Activated CD4-positive, alpha-beta memory T cell treated with anti-CD3 and anti-CD28 coated beads, Interleukin-2, amount 10 ng/mL, durations not matched to agents 7 days and 5 days (primary cell): ENCODE measurements around the gene GART. TPM values are rescaled to one million over a fixed set of nuclear protein-coding genes. Genes with fewer than 3 reads are reported as not detected.
"Not testable (repeated sequence)": the region's sequence is repeated elsewhere in the genome, so short reads cannot be mapped to it uniquely, and the experiment has no call there.

Experiments used
- CTCF ChIA-PET: fragments of 350-600 bp; sonication (Branson Sonifier 250); formaldehyde crosslinking; loops from one replicate; lab custom pipeline; 2021; ENCODE audit warnings: antibody characterized with exemption, inconsistent platforms; lab: Charles Lee
- POLR2A ChIA-PET: fragments of 350-600 bp; sonication (Branson Sonifier 250); formaldehyde crosslinking; loops from one replicate; lab custom pipeline; 2021; ENCODE audit warnings: antibody characterized with exemption; lab: Charles Lee
- DNase-seq: peaks from one replicate; pipeline ENCODE4 v3.0.0-alpha.2; 2020
- H3K27ac Mint-ChIP-seq: one replicate; pipeline ENCODE4 v1.8.0; 2021; ENCODE audit warnings: mild to moderate bottlenecking, mixed read lengths
- H3K27me3 Mint-ChIP-seq: one replicate; pipeline ENCODE4 v1.8.0; 2021; ENCODE audit warnings: mixed read lengths
- H3K36me3 Mint-ChIP-seq: one replicate; pipeline ENCODE4 v1.8.0; 2021; ENCODE audit warnings: low read depth, mixed read lengths
- H3K4me1 Mint-ChIP-seq: one replicate; pipeline ENCODE4 v1.8.0; 2021; ENCODE audit warnings: mixed read lengths
- H3K4me3 Mint-ChIP-seq: one replicate; pipeline ENCODE4 v1.8.0; 2021; ENCODE audit warnings: mild to moderate bottlenecking, mixed read lengths
- H3K9me3 Mint-ChIP-seq: one replicate; pipeline ENCODE4 v1.8.0; 2021; ENCODE audit warnings: mixed read lengths
- total RNA-seq, 2 experiments: library from RNA; stranded (reverse); gene quantifications; one replicate each; pipeline ENCODE4 v1.2.3, GENCODE V29; 2021

GART gene
- total RNA-seq = 100 to 1,000 TPM; 108 to 111 TPM

DNA sequence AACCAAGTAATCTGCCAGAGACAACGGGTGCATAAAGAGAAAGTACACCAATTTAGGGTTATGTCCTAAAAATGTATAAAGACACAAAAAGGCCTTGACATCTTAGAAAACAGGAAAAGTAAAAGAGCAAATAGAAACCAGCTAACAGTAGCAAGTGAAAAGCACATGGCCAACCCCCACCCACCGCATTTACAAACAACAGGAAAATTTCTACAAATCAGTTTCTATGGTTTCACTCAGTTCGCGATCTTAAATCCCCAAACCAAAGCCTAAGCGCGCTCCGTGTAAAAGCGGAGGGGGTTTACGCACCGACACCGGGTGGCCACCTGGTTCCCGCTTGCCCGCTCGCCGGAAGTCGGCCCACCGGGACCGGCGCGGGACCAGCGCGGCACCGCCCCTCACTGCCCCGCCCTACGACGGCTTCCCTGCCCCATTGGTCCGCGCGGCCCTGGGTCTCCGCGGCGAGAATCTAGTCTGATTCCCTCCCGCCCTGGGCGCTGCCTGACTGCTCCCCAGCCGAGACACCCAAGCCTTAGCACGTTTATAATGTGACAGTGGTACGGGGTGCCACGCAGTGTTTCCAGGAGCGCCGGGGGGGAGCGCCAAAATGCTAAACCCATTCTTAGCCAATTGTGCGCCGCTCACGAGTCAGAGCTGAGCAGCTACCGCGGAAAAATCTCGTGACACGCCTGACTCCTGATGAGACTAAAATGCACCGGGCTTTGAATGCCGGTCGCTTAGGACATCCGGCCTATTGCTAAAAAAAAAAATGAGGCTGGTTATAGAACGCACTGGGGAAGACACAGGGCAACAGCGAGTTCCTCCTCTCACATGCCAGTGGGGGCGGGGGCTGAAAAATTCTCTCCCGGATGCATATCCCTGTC, at the start of gene GART:
GART (minus strand) TSS at position 362 of the 884 bp plus-strand sequence. CDS start 2,802 bp downstream, outside the sequence.
- Mint-ChIP-seq H3K4me1 (peaks cover 34% of the 10 kb centered on the region), H3K36me3 (peaks cover 61% of the 10 kb centered on the region), H3K9me3 (no peaks in the 10 kb centered on the region), H3K27me3 (no peaks in the 10 kb centered on the region), H3K4me3 (peak within 1 kb of the TSS; percentile 90), H3K27ac (peak within 1 kb of the TSS; percentile 98)
- CTCF ChIA-PET = interaction anchor here (1.4 to 2.6 kb wide), 2 partner anchors 47 to 64 kb away, joined by 3 to 12 read pairs; partner anchors contain the start of gene DONSON
- peak; percentile 86 for DNase-seq
- POLR2A ChIA-PET = interaction anchor here (1.0 to 6.3 kb wide), 16 partner anchors 8 to 815 kb away, joined by 3 to 70 read pairs (median 6); partner anchors contain the start of genes DNAJC28, DONSON, IFNAR1 and PAXBP1

DNA sequence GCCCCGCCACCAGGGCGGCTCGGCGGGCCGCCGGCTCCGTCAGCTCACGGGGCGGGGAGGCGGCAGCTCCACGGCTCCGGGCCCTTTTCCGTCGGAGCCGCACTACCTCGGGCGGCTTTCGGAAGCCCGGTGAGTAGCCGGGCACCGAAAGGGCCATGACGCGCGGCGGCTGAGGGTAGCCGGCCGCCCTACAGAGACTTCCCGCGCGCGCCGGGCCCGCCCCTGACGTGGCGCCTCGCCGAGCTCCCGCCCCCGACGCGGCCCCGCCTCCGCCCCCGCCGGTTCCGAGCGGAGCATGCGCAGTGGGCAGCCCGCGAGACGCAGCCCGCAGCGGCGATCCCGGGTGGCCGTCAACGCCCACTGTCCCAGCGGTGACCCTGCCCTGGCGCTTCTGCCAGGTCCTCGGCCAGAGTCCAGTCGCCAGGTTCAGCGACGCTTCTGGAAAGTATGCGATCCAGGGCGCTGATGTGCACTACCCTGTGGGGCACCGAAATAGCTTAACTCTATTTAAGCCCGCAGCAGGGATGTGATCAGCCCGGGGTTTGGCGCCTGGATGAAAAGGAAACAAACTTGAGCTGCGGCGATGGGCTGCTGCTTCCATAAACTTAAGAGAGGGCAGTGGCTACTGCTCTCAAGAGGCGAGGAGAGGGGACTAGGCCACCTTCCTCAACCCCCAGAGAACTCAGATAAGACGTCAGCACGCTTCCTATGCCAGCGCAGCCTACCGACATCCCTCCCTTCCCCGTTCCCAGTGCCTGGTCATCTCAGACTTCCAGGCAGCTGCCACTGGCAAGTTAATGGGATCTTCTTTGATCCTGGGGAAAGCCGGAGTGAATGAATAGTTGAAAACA, 46.8 kb upstream of the GART start, which contains the start of gene DONSON:
DONSON (minus strand) TSS at position 200 of the 851 bp plus-strand sequence; CDS start at position 157, 43 bp downstream.
- Mint-ChIP-seq H3K9me3 (no peaks in the 10 kb centered on the region), H3K4me3 (peak within 1 kb of the TSS; percentile 94), H3K27ac (peak within 1 kb of the TSS; percentile 80), H3K36me3 (peaks cover 26% of the 10 kb centered on the region), H3K4me1 (peaks cover 29% of the 10 kb centered on the region), H3K27me3 (no peaks in the 10 kb centered on the region)
- CTCF ChIA-PET = interaction anchor here (0.5 to 5.2 kb wide), 13 partner anchors 9 to 392 kb away, joined by 3 to 54 read pairs (median 4); partner anchors contain the start of genes GART and TMEM50B
- POLR2A ChIA-PET = interaction anchor here (0.5 to 2.6 kb wide), 26 partner anchors 9 to 817 kb away, joined by 3 to 70 read pairs (median 4); partner anchors contain the start of genes DNAJC28, GART, IFNAR1 and PAXBP1
- peak; percentile 89 for DNase-seq

DNA sequence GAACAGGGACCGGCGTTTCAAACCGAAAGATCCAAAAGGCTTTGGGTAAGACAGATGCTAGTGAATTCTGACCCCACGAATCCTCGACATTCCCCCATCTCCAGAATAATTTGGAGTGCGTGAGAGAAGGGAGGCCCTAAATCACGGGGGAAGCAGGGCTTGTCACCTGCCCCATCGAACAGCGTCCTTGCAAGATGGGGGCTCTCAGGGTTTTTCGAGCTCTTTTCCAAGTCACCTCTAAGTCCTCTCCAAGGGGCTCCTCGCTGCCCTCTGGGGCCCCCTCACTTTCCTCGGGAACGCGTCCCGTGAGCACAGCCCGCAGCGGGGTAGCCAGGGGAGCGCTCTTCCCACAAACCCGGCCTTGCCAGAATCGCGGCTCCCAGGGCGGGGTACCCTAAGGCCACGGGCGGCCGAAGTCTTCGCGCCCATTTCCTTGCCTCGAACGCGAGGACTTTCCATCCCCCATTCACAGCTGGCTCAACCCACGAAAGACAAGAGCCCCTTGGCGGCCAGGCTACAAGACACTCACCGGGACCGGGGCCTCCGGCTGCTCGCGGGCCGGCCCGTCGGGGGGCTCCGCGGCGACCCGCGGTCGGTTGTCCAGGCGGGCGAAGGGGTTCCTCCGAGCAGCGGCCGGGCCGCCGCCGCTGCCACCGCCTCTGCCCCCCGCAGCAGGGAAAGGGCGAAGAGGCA, 46.0 kb upstream of the GART start:
- H3K27me3 Mint-ChIP-seq = no peaks in the 10 kb centered on the region
- peak overlapping the region; percentile 73 for H3K27ac Mint-ChIP-seq
- ChIA-PET CTCF (interaction anchor here (0.5 to 5.2 kb wide), 11 partner anchors 9 to 228 kb away, joined by 3 to 54 read pairs (median 4); partner anchors contain the start of genes GART and TMEM50B), POLR2A (interaction anchor here (0.9 to 2.6 kb wide), 20 partner anchors 9 to 817 kb away, joined by 3 to 70 read pairs (median 6); partner anchors contain the start of genes DNAJC28, GART, IFNAR1 and PAXBP1)
- H3K4me3 Mint-ChIP-seq = peak overlapping the region; percentile 89
- peaks cover 23% of the 10 kb centered on the region for H3K36me3 Mint-ChIP-seq
- DNase-seq = peak; percentile 37
- H3K9me3 Mint-ChIP-seq = no peaks in the 10 kb centered on the region
- H3K4me1 Mint-ChIP-seq = peaks cover 29% of the 10 kb centered on the region

DNA sequence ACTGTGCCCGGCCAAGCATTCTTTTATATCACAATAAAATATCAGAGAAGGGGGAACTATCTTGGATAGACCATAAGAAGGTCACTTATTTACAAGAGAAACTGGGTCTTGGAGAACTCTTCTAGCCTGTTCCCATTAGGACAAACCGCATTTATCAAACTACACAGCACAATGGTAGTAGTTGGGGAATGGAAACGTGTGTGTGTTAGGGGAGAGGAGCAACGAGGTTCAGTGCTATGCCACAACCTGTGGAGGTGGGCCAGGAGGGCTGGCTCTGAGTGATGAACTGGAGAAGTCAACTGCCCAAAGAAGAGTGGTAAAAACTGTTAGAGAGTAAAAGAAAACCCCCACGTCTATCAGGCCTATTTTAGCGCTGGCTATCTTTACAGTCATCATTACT, 45.0 kb upstream of the GART start:
- Mint-ChIP-seq H3K27me3 (no peaks in the 10 kb centered on the region), H3K9me3 (no peaks in the 10 kb centered on the region), H3K36me3 (peaks cover 30% of the 10 kb centered on the region), H3K27ac (no peak overlapping the region), H3K4me3 (peak overlapping the region; percentile 71), H3K4me1 (peaks cover 29% of the 10 kb centered on the region)
- no peak for DNase-seq
- CTCF ChIA-PET = no interaction called here
- POLR2A ChIA-PET = interaction anchor here (1.0 kb wide), 1 partner anchor 12 kb away, joined by 3 read pairs; no protein-coding TSS in a partner anchor

DNA sequence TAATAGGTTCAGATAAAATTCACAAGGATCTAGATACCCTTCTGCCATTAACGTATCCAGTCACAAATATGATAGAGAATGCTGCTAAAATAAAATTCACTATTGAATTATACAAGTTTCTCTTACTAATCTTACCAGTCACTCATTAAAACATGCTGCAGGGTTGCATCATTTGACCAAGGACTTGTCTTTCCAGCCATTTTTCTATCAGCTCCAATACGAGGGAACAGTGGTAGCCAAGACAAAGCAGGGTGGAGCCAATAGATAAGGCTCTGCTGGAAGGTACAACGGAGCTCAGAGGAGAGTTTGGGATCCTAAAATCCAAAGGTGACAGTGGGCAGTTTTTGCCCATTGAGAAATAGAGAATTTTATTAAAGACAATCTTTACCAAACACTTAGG, 42.5 kb upstream of the GART start:
- H3K4me3 Mint-ChIP-seq = no peak overlapping the region
- H3K4me1 Mint-ChIP-seq = peaks cover 27% of the 10 kb centered on the region
- no peaks in the 10 kb centered on the region for H3K27me3 Mint-ChIP-seq
- CTCF ChIA-PET = interaction anchor here (1.7 to 3.4 kb wide), 2 partner anchors 12 to 22 kb away, joined by 5 to 22 read pairs; no protein-coding TSS in a partner anchor
- peaks cover 42% of the 10 kb centered on the region for H3K36me3 Mint-ChIP-seq
- POLR2A ChIA-PET = interaction anchor here (0.9 to 1.6 kb wide), 4 partner anchors 10 to 56 kb away, joined by 3 to 5 read pairs (median 4); no protein-coding TSS in a partner anchor
- no peak overlapping the region for H3K27ac Mint-ChIP-seq
- no peak for DNase-seq
- H3K9me3 Mint-ChIP-seq = no peaks in the 10 kb centered on the region

DNA sequence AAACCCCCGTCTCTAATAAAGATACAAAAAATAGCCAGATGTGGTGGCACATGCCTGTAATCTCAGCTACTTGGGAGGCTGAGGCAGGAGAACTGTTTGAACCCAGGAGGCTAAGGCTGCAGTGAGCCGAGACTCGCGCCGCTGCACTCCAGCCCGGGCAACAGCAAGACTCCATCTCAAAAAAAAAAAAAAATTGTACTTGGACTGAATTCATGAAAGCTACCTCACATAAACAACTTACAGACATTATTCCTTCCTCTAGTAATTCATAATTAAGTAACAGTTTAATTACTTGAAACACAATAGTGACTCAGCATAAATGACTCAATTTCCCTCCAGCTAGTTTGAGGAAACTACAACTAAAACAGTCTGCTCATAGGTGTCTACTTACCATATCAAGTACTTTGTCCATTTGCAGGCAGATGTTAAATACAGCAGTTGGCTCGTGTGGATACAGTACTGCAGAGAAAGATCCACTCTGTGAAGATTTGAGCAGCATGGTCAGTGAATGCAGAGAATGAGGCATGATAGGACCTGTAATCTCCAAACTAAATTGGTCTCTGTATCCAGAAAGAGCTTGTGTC, 37.1 kb upstream of the GART start:
- DNase-seq = no peak
- Mint-ChIP-seq H3K9me3 (no peaks in the 10 kb centered on the region), H3K36me3 (peaks cover 57% of the 10 kb centered on the region), H3K4me1 (peaks cover 5% of the 10 kb centered on the region), H3K27ac (peak overlapping the region; percentile 48), H3K27me3 (no peaks in the 10 kb centered on the region), H3K4me3 (no peak overlapping the region)
- ChIA-PET CTCF (interaction anchor here (0.8 to 1.0 kb wide), 2 partner anchors 10 to 26 kb away, joined by 3 read pairs; partner anchors contain the start of gene DONSON), POLR2A (interaction anchor here (0.7 to 3.7 kb wide), 4 partner anchors 9 to 99 kb away, joined by 3 to 17 read pairs (median 3); partner anchors contain the start of genes DONSON and TMEM50B)

DNA sequence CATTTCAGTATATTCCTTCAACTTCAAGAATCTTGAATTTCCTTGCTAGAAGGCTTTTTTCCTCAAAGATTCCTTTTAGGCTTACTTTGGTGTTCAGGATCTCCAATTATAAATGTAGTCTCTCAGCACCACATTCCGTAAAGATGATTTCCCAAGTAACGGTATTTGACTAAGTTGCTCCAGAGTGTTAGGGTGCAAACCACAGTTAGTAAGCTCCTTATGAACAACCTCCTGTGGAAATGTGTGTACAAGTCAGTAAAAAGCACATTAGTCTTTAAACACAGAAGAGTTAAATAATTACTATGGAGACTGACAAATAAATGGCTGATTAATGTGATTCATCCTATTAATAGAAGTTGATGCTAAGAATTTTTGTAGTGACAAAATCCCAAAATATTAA, 36.3 kb upstream of the GART start:
- Mint-ChIP-seq H3K4me1 (peaks cover 9% of the 10 kb centered on the region), H3K9me3 (no peaks in the 10 kb centered on the region), H3K27ac (no peak overlapping the region), H3K4me3 (no peak overlapping the region), H3K27me3 (no peaks in the 10 kb centered on the region), H3K36me3 (peaks cover 63% of the 10 kb centered on the region)
- no peak for DNase-seq
- ChIA-PET CTCF (interaction anchor here (1.0 kb wide), 1 partner anchor 27 kb away, joined by 3 read pairs; no protein-coding TSS in a partner anchor), POLR2A (interaction anchor here (0.7 to 3.7 kb wide), 2 partner anchors 10 to 98 kb away, joined by 3 to 17 read pairs; partner anchors contain the start of genes DONSON and TMEM50B)

DNA sequence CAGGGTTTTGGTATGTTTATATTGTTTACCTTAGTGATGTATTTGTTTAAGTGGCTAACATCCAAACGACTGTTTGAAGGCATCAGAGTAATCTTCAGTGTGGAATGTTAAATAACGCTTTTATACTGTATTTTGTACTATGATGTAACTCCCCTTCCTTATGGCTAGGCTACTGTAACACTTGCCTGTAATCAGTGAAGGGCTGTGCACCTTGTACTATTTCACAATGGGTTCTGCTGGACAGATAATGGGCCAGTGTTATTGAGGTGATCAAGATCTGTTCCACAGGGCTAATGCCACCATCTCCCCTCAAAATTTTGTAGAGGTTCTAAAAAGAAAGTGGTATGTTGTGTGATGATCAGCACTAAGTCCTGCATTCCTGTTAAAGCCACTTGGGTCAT, 34.8 kb upstream of the GART start:
- DNase-seq, H3K9me3 Mint-ChIP-seq, CTCF ChIA-PET, H3K4me1 Mint-ChIP-seq, H3K4me3 Mint-ChIP-seq, H3K27me3 Mint-ChIP-seq, H3K27ac Mint-ChIP-seq: not testable (repeated sequence)
- POLR2A ChIA-PET = interaction anchor here (0.9 to 3.7 kb wide), 2 partner anchors 11 to 33 kb away, joined by 3 to 17 read pairs; partner anchors contain the start of gene DONSON
- H3K36me3 Mint-ChIP-seq = peaks cover 67% of the 10 kb centered on the region

DNA sequence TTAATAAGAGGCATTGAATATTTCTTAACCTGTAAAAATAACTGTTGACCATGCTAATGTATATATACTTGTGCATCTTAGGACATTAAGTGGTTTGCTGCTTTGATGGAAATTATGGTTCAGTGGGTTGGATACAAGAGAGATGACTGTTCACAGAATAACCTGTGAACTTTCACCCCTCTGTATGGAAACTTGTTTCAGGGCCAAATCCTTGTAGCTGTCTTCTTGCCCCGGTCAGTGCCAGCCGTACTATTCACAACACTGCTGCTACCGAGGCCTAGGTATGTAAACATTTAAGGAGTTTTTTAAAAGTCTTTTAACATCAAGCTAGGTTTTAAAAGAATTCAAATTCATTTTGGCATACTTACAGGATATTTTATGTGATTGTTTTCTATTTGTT, 30.4 kb upstream of the GART start:
- Mint-ChIP-seq H3K27me3 (no peaks in the 10 kb centered on the region), H3K36me3 (peaks cover 73% of the 10 kb centered on the region), H3K4me1 (peaks cover 25% of the 10 kb centered on the region), H3K9me3 (no peaks in the 10 kb centered on the region), H3K4me3 (no peak overlapping the region), H3K27ac (no peak overlapping the region)
- ChIA-PET POLR2A (interaction anchor here (0.6 to 1.9 kb wide), 4 partner anchors 16 to 350 kb away, joined by 3 to 6 read pairs (median 3); partner anchors contain the start of genes DONSON and SON), CTCF (interaction anchor here (2.0 to 3.6 kb wide), 2 partner anchors 11 to 34 kb away, joined by 5 to 13 read pairs; no protein-coding TSS in a partner anchor)
- DNase-seq = no peak

DNA sequence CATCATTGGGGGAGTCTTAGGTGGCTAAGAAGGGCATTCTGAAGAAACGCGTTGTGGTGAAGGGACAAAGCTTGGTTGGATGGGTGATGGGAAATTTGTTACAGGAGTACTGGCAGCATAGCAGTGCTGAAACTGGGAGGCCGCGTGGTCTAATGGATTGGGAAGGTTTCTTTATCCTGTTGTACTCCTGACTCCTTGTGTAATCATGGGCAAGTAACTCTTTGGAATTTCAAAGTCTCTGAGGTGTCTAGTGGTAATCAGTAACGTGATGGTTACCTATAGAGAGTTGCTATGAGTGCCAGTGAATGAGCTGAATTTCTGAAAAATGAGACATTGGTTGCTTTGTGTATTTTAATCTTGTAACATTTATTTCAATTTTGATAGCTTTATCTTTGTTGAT, 28.1 kb upstream of the GART start:
- Mint-ChIP-seq H3K9me3 (no peaks in the 10 kb centered on the region), H3K4me3 (no peak overlapping the region), H3K27me3 (no peaks in the 10 kb centered on the region), H3K27ac (peak overlapping the region; percentile 33), H3K36me3 (peaks cover 63% of the 10 kb centered on the region), H3K4me1 (peaks cover 43% of the 10 kb centered on the region)
- DNase-seq = no peak
- POLR2A ChIA-PET = no interaction called here
- CTCF ChIA-PET = interaction anchor here (1.6 kb wide), 1 partner anchor 36 kb away, joined by 6 read pairs; no protein-coding TSS in a partner anchor

DNA sequence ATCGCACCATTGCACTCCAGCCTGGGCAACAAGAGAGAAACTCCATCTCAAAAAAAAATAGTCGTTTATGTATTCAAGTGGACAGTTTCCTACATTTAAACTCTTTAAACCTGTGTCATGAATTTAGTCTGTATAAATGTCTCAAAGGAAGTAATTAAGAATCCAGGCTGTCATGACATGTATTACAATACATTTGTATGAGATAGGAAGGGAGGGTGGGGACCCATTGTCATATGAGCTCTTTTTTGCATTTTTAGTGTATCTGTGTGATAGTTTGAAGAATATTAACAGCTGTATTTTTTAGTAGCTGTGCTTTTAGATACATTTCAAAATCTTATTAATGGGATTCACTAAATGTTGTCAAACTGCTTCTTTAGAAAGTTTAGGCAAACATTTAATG, 26.5 kb upstream of the GART start:
- peak overlapping the region; percentile 50 for H3K27ac Mint-ChIP-seq
- H3K4me3 Mint-ChIP-seq = no peak overlapping the region
- DNase-seq = no peak
- CTCF ChIA-PET = interaction anchor here (1.9 kb wide), 1 partner anchor 37 kb away, joined by 7 read pairs; no protein-coding TSS in a partner anchor
- H3K4me1 Mint-ChIP-seq = peaks cover 46% of the 10 kb centered on the region
- H3K27me3 Mint-ChIP-seq = no peaks in the 10 kb centered on the region
- H3K9me3 Mint-ChIP-seq = no peaks in the 10 kb centered on the region
- POLR2A ChIA-PET = interaction anchor here (1.2 to 2.8 kb wide), 6 partner anchors 13 to 28 kb away, joined by 3 to 8 read pairs (median 5); partner anchors contain the start of genes DONSON, GART and SON
- H3K36me3 Mint-ChIP-seq = peaks cover 63% of the 10 kb centered on the region
